Rectal smooth muscle tissue (tissue), 1 donor: ENCODE measurements around the gene PRSS33.

Experiments used
- H3K27ac ChIP-seq: one replicate; pipeline ENCODE4 v1.7.0; 2013; ENCODE audit warnings: low read depth, low read length, inconsistent platforms
- H3K27me3 ChIP-seq: one replicate; pipeline ENCODE4 v1.7.0; 2013; ENCODE audit warnings: low read length; ENCODE audit not compliant: control insufficient read depth, insufficient read depth
- H3K36me3 ChIP-seq: one replicate; pipeline ENCODE4 v1.7.0; 2013; ENCODE audit warnings: low read length; ENCODE audit not compliant: control insufficient read depth, insufficient read depth
- H3K4me1 ChIP-seq: one replicate; pipeline ENCODE4 v1.7.0; 2013; ENCODE audit warnings: low read length; ENCODE audit not compliant: control insufficient read depth, insufficient read depth
- H3K4me3 ChIP-seq: one replicate; pipeline ENCODE4 v1.7.0; 2013; ENCODE audit warnings: low read length
- H3K9ac ChIP-seq: one replicate; pipeline ENCODE4 v1.7.0; 2013; ENCODE audit warnings: low read length

PRSS33 gene

GRCh38 chr16:2776500-2777139 is 10.7 kb downstream of the PRSS33 start:
- peaks cover 22% of the 10 kb centered on the region for H3K36me3 ChIP-seq

GRCh38 chr16:2775765-2776499 is 11.4 kb downstream of the PRSS33 start:
- H3K27ac ChIP-seq = no peak overlapping the region
- no peaks in the 10 kb centered on the region for H3K27me3 ChIP-seq
- peak overlapping the region; percentile 77 for H3K4me3 ChIP-seq
- peak overlapping the region; percentile 28 for H3K9ac ChIP-seq
- peaks cover 22% of the 10 kb centered on the region for H3K36me3 ChIP-seq
- H3K4me1 ChIP-seq = peaks cover 3% of the 10 kb centered on the region

More at GRCh38 chr16:2776500-2777139, 10.7 kb downstream of the PRSS33 start:
- peak overlapping the region; percentile 28 for H3K9ac ChIP-seq
- peak overlapping the region; percentile 77 for H3K4me3 ChIP-seq
- H3K27me3 ChIP-seq = no peaks in the 10 kb centered on the region
- peak overlapping the region; percentile 72 for H3K27ac ChIP-seq
- H3K4me1 ChIP-seq = peaks cover 3% of the 10 kb centered on the region

- Histone ChIP-seq H3K9ac (no peak overlapping the region), H3K4me1 (peaks cover 3% of the 10 kb centered on the region), H3K27me3 (no peaks in the 10 kb centered on the region), H3K27ac (no peak overlapping the region), H3K36me3 (peaks cover 28% of the 10 kb centered on the region), H3K4me3 (no peak overlapping the region)
Measured at GRCh38 chr16:2775131-2775716, 12.1 kb downstream of the PRSS33 start.

GRCh38 chr16:2774161-2774891 is 13.0 kb downstream of the PRSS33 start:
- Histone ChIP-seq H3K27ac (no peak overlapping the region), H3K36me3 (peaks cover 37% of the 10 kb centered on the region), H3K9ac (no peak overlapping the region), H3K4me3 (no peak overlapping the region), H3K4me1 (peaks cover 3% of the 10 kb centered on the region), H3K27me3 (no peaks in the 10 kb centered on the region)

GRCh38 chr16:2773188-2773968 is 14.0 kb downstream of the PRSS33 start:
- H3K36me3 ChIP-seq = peaks cover 47% of the 10 kb centered on the region
- H3K4me1 ChIP-seq = peaks cover 2% of the 10 kb centered on the region
- no peak overlapping the region for H3K9ac ChIP-seq
- no peak overlapping the region for H3K4me3 ChIP-seq
- no peak overlapping the region for H3K27ac ChIP-seq
- H3K27me3 ChIP-seq = no peaks in the 10 kb centered on the region

GRCh38 chr16:2771496-2772402 is 15.6 kb downstream of the PRSS33 start:
- no peaks in the 10 kb centered on the region for H3K4me1 ChIP-seq
- H3K36me3 ChIP-seq = peaks cover 62% of the 10 kb centered on the region
- H3K27ac ChIP-seq = no peak overlapping the region

GRCh38 chr16:2770057-2770951 is 17.1 kb downstream of the PRSS33 start:
- no peak overlapping the region for H3K4me3 ChIP-seq

More at GRCh38 chr16:2771496-2772402, 15.6 kb downstream of the PRSS33 start:
- no peak overlapping the region for H3K9ac ChIP-seq
- no peak overlapping the region for H3K4me3 ChIP-seq
- H3K27me3 ChIP-seq = no peaks in the 10 kb centered on the region

GRCh38 chr16:2769675-2770056 is 17.7 kb downstream of the PRSS33 start:
- peak overlapping the region; percentile 10 for H3K9ac ChIP-seq
- H3K4me1 ChIP-seq = no peaks in the 10 kb centered on the region
- no peak overlapping the region for H3K27ac ChIP-seq
- H3K36me3 ChIP-seq = peaks cover 77% of the 10 kb centered on the region
- no peak overlapping the region for H3K4me3 ChIP-seq
- H3K27me3 ChIP-seq = no peaks in the 10 kb centered on the region

More at GRCh38 chr16:2770057-2770951, 17.1 kb downstream of the PRSS33 start:
- H3K36me3 ChIP-seq = peaks cover 76% of the 10 kb centered on the region
- H3K27me3 ChIP-seq = no peaks in the 10 kb centered on the region
- H3K4me1 ChIP-seq = no peaks in the 10 kb centered on the region
- peak overlapping the region; percentile 10 for H3K9ac ChIP-seq
- H3K27ac ChIP-seq = peak overlapping the region; percentile 6

- H3K27me3 ChIP-seq = no peaks in the 10 kb centered on the region
- no peak overlapping the region for H3K27ac ChIP-seq
- no peak overlapping the region for H3K9ac ChIP-seq
- peaks cover 76% of the 10 kb centered on the region for H3K36me3 ChIP-seq
- H3K4me1 ChIP-seq = no peaks in the 10 kb centered on the region
- H3K4me3 ChIP-seq = no peak overlapping the region
Measured at GRCh38 chr16:2769100-2769529, 18.2 kb downstream of the PRSS33 start.

GRCh38 chr16:2768403-2769089 is 18.8 kb downstream of the PRSS33 start:
- H3K9ac ChIP-seq = no peak overlapping the region
- H3K4me3 ChIP-seq = no peak overlapping the region
- no peak overlapping the region for H3K27ac ChIP-seq
- no peaks in the 10 kb centered on the region for H3K4me1 ChIP-seq
- no peaks in the 10 kb centered on the region for H3K27me3 ChIP-seq
- H3K36me3 ChIP-seq = peaks cover 77% of the 10 kb centered on the region
